SJCRH30 (cell line): ENCODE results near the gene OXSM. TPM values are rescaled to one million over a fixed set of nuclear protein-coding genes. Genes with fewer than 3 reads are reported as not detected.

Experiments used
- DNase-seq, 2 experiments: peaks; one replicate each; pipeline ENCODE4 v3.0.0-alpha.2; 2015 to 2020
- H3K27ac ChIP-seq: fragments of 250-450 bp; sonication (Bioruptor Pico); 2 replicates; pipeline ENCODE4 v1.5.1; 2020; ENCODE audit warnings: mild to moderate bottlenecking, moderate library complexity
- H3K27me3 ChIP-seq: fragments of 250-450 bp; sonication (Bioruptor Pico); 2 replicates; pipeline ENCODE4 v1.5.1; 2020; ENCODE audit warnings: mild to moderate bottlenecking, moderate library complexity
- H3K36me3 ChIP-seq: fragments of 250-450 bp; sonication (Bioruptor Pico); 2 replicates; pipeline ENCODE4 v1.5.1; 2020; ENCODE audit warnings: mild to moderate bottlenecking, moderate library complexity
- H3K4me1 ChIP-seq: fragments of 250-450 bp; sonication (Bioruptor Pico); 2 replicates; pipeline ENCODE4 v1.5.1; 2020; ENCODE audit warnings: mild to moderate bottlenecking, moderate library complexity
- H3K4me3 ChIP-seq: fragments of 250-450 bp; sonication (Bioruptor Pico); 2 replicates; pipeline ENCODE4 v1.5.1; 2020; ENCODE audit warnings: mild to moderate bottlenecking, moderate library complexity
- H3K9me3 ChIP-seq: fragments of 250-450 bp; sonication (Bioruptor Pico); replicated peaks from 2 replicates; pipeline ENCODE4 v1.5.1; 2020; ENCODE audit warnings: mild to moderate bottlenecking, moderate library complexity
- total RNA-seq: library from RNA; depleted of rRNA; stranded (reverse); fragments of >200 nt; shearing (Covaris generic); gene quantifications from 2 replicates; pipeline ENCODE4 v1.2.3, GENCODE V29; 2014; rRNA removed

The OXSM gene
- 18.4 and 20.5 TPM in 2 replicates for total RNA-seq

GRCh38 chr3:25789596-25790556, at the start of gene OXSM:
TSS of gene OXSM (plus strand) at chr3:25790090. CDS start at chr3:25791021, 931 bp downstream.
- H3K27ac ChIP-seq, result peak within 1 kb of the TSS; percentile 24
- H3K36me3 ChIP-seq, result no peaks in the 10 kb centered on the region; the same call in 1 of the 2 replicates
- no peaks in the 10 kb centered on the region for H3K9me3 ChIP-seq
- peak within 1 kb of the TSS; percentile 67 for H3K4me3 ChIP-seq
- peak; percentile 91 to 95 for DNase-seq
- H3K4me1 ChIP-seq, result 0 out of 2 replicates have a peak, but pooled peaks cover 6% of the 10 kb centered on the region
- H3K27me3 ChIP-seq, result no peaks in the 10 kb centered on the region

DNA sequence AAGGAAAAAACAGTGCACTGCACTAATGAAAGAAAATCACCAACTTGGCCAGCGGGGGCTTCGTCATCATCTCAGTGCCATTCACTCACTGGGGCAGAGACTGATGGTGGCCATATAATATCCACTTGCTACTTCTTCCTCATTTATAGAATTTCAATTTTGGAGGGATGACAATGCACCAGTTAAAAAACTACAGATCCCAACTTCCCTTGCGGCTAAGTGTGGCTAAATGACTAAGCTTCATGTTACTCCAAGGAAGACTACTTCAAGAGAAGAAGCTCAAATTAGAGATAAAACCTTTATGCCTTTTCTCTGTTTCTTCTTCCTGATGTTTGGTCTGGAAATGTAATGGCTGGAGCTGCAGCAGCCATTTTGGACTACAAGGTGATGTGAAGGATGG, 45.4 kb upstream of the OXSM start:
- no peak overlapping the region for H3K4me3 ChIP-seq
- no peaks in the 10 kb centered on the region for H3K9me3 ChIP-seq

DNA sequence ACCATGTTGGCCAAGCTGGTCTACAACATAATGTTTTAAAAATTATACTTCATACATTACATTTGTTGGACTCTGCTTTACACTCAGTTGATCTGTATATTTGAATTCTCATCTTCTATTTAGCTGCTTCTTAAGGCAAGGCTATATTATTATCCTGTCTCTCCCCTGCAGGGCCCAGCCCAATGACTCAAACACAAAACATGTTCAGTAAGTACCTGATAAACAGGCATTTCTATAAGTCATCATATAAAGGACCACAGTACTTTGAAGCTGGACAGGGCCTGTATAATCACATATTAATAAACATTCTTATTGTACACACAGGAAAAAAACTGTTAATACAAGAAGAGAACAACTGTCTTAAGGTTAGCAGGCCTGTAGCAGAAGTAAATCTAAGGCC, 42.9 kb upstream of the OXSM start:
- H3K4me3 ChIP-seq, result no peak overlapping the region
- H3K27me3 ChIP-seq, result no peaks in the 10 kb centered on the region
- no peak overlapping the region for H3K27ac ChIP-seq
- peaks cover 35% of the 10 kb centered on the region for H3K36me3 ChIP-seq
- no peak for DNase-seq
- no peaks in the 10 kb centered on the region for H3K4me1 ChIP-seq
- no peaks in the 10 kb centered on the region; the same call in 1 of the 2 replicates for H3K9me3 ChIP-seq

More for the DNA sequence above, 45.4 kb upstream of the OXSM start:
- no peak overlapping the region for H3K27ac ChIP-seq
- no peaks in the 10 kb centered on the region for H3K4me1 ChIP-seq
- DNase-seq, result no peak
- H3K36me3 ChIP-seq, result peaks cover 23% of the 10 kb centered on the region
- no peaks in the 10 kb centered on the region for H3K27me3 ChIP-seq

DNA sequence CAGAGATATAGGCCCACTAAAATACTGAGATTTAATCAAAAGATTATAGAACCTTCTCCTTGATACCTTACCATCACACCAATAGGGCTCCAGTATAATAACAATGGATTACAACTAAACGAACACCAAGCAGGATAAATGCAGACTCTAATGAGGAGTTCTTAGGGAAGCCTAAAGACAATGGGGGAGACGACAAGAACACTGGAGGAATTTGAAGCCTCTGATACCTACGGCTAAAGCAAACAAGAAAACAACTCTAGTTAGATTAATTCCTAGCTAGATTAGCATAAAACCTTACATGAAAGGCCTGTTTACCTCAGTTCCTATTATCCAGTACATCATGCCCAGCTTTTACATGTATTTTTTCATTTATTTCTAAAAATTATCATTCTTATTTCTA, 41.7 kb upstream of the OXSM start:
- no peak for DNase-seq
- no peak overlapping the region for H3K4me3 ChIP-seq
- H3K27me3 ChIP-seq, result no peaks in the 10 kb centered on the region
- H3K27ac ChIP-seq, result no peak overlapping the region
- peaks cover 35% of the 10 kb centered on the region for H3K36me3 ChIP-seq
- no peaks in the 10 kb centered on the region for H3K4me1 ChIP-seq
- no peaks in the 10 kb centered on the region; the same call in 1 of the 2 replicates for H3K9me3 ChIP-seq

DNA sequence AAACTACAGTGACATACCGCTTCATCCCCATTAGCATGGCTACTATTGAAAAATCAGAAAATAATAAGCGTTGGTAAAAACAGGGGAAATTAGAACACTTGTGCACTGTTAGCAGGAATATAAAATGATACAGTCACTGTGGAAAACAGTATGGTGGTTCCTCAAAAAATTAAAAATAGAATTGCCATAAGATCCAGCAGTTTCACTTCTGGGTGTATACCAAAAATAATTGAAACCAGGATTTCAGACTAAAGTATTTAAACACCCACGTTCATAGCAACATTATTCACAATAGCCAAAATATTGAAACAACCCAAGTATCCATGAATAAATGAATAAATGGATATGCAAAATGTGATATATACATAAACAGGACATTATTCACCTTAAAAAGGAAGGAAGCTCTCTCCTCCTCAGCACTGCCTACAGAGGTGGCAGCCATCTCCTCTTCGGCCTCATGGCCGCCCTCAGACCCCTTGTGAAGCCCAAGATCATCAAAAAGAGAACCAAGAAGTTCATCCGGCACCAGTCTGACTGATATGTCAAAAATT, 40.8 kb upstream of the OXSM start:
- DNase-seq, result no peak
- Histone ChIP-seq H3K27me3 (no peaks in the 10 kb centered on the region), H3K9me3 (no peaks in the 10 kb centered on the region; the same call in 1 of the 2 replicates), H3K4me1 (no peaks in the 10 kb centered on the region), H3K27ac (no peak overlapping the region), H3K36me3 (peaks cover 34% of the 10 kb centered on the region), H3K4me3 (no peak overlapping the region)

DNA sequence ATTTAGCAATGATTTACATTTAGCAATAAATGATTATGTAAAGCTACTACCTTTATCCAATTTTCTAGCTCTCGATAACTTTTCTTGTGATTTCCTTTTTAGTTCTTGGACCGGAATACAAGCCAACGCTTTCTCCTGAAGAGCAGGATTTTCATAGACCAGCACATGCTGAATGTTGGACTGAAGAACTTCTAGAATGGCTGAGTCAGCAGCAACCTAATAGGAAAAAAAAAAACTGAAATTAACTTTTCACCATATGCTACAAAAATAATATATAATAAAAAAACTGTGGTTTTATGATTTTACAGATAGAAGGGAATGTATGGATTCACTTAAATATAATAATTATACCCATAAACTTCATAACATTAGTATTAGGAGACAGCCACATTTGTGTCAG, 38.8 kb upstream of the OXSM start:
- H3K9me3 ChIP-seq, result no peaks in the 10 kb centered on the region; the same call in 1 of the 2 replicates
- H3K4me1 ChIP-seq, result no peaks in the 10 kb centered on the region
- no peak for DNase-seq
- H3K4me3 ChIP-seq, result no peak overlapping the region
- H3K36me3 ChIP-seq, result peaks cover 33% of the 10 kb centered on the region
- no peak overlapping the region for H3K27ac ChIP-seq
- no peaks in the 10 kb centered on the region for H3K27me3 ChIP-seq

- DNase-seq, result no peak
- no peaks in the 10 kb centered on the region; the same call in 1 of the 2 replicates for H3K9me3 ChIP-seq
- no peak overlapping the region for H3K27ac ChIP-seq
- H3K4me1 ChIP-seq, result no peaks in the 10 kb centered on the region
- H3K4me3 ChIP-seq, result no peak overlapping the region
- H3K36me3 ChIP-seq, result peaks cover 30% of the 10 kb centered on the region
- H3K27me3 ChIP-seq, result no peaks in the 10 kb centered on the region
These were observed 38.2 kb upstream of the OXSM start for GRCh38 chr3:25751725-25752124.

DNA sequence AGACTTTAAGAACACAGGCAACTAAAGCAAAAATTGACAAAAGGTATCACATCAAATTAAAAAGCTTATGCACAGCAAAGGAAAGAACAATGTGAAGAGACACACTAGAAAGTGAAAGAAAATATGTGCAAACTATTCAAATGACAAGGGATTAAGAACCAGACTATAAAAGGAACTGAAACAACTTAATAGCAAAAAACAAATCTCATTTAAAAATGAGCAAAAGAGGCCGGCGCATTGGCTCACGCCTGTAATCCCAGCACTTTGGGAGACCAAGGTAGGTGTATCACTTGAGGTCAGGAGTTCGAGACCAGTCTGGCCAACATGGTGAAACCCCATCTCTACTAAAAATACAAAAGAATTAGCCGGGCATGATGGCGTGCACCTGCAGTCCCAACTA, 21.0 kb upstream of the OXSM start:
- peaks cover 4% of the 10 kb centered on the region; the same call in 1 of the 2 replicates for H3K9me3 ChIP-seq
- H3K27ac ChIP-seq, result no peak overlapping the region
- H3K4me3 ChIP-seq, result no peak overlapping the region
- DNase-seq, result no peak
- H3K27me3 ChIP-seq, result no peaks in the 10 kb centered on the region
- no peaks in the 10 kb centered on the region for H3K4me1 ChIP-seq
- peaks cover 6% of the 10 kb centered on the region for H3K36me3 ChIP-seq

GRCh38 chr3:25775936-25776335, 14.0 kb upstream of the OXSM start:
- peaks cover 4% of the 10 kb centered on the region; the same call in 1 of the 2 replicates for H3K9me3 ChIP-seq

GRCh38 chr3:25780618-25781017, 9.3 kb upstream of the OXSM start:
- H3K27me3 ChIP-seq, result no peaks in the 10 kb centered on the region
- no peaks in the 10 kb centered on the region for H3K9me3 ChIP-seq
- H3K27ac ChIP-seq, result no peak overlapping the region
- peaks cover 12% of the 10 kb centered on the region; the same call in 1 of the 2 replicates for H3K4me1 ChIP-seq
- H3K36me3 ChIP-seq, result peaks cover 26% of the 10 kb centered on the region
- H3K4me3 ChIP-seq, result no peak overlapping the region
- no peak for DNase-seq

More at GRCh38 chr3:25775936-25776335, 14.0 kb upstream of the OXSM start:
- Histone ChIP-seq H3K27me3 (no peaks in the 10 kb centered on the region), H3K36me3 (peaks cover 42% of the 10 kb centered on the region), H3K4me1 (no peaks in the 10 kb centered on the region), H3K27ac (no peak overlapping the region), H3K4me3 (no peak overlapping the region)
- no peak for DNase-seq

- Histone ChIP-seq H3K4me1 (peaks cover 12% of the 10 kb centered on the region; the same call in 1 of the 2 replicates), H3K27ac (no peak overlapping the region), H3K27me3 (no peaks in the 10 kb centered on the region), H3K4me3 (no peak overlapping the region), H3K9me3 (no peaks in the 10 kb centered on the region), H3K36me3 (peaks cover 21% of the 10 kb centered on the region)
- no peak for DNase-seq
These were observed 8.6 kb upstream of the OXSM start for GRCh38 chr3:25781145-25781757.

DNA sequence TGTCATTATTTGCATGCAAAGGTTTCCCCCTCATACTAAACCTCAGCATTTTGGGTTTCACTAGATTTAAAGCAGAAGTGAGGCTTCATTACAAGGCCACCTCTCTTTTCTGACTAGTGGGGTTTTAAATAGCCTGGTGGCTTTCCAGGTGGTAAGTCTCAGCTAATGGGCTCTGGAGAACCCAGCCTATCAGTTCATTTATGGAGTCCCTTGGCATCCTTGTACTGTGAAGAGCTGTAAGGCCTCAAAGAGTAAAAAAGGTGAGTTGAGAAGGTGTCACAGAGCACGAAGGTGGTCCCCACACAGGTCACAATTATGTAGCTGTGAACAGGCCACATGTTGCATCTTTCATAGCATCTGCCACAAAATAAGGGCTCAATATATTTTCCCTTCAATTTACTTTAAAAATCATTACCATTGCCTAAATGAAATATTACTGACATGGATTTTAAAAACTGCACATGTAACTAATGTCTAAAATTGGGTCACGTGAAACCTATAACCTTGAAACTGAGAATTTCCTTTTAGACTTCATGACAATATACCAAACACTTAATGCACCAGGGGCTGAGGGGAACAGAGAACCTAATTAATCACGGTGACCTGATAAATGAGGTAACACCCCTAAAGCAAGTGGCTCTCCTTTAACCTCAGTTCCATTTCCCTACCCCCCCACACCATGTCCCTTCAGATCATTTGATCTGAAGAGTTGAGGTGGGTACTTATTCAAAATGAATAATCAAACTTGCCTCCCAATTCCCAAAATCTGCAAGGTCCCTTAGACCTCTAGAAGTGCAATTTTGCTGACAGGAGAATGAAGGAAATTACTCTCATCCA, 7.9 kb upstream of the OXSM start:
- Histone ChIP-seq H3K4me3 (peak overlapping the region; percentile 95), H3K27me3 (no peaks in the 10 kb centered on the region), H3K36me3 (peaks cover 14% of the 10 kb centered on the region), H3K4me1 (peaks cover 12% of the 10 kb centered on the region; the same call in 1 of the 2 replicates), H3K9me3 (no peaks in the 10 kb centered on the region), H3K27ac (no peak overlapping the region)
- DNase-seq, result no peak

- Histone ChIP-seq H3K27me3 (no peaks in the 10 kb centered on the region), H3K27ac (peak overlapping the region; percentile 52; the same call in 1 of the 2 replicates), H3K4me1 (peaks cover 12% of the 10 kb centered on the region; the same call in 1 of the 2 replicates), H3K36me3 (peaks cover 10% of the 10 kb centered on the region), H3K9me3 (no peaks in the 10 kb centered on the region), H3K4me3 (peak overlapping the region; percentile 95)
- DNase-seq, result no peak
These were observed 7.3 kb upstream of the OXSM start for GRCh38 chr3:25782636-25782937.
